ENCODE measurements around the gene PAK1. TPM values are rescaled to one million over a fixed set of nuclear protein-coding genes. Genes with fewer than 3 reads are reported as not detected.

PAK1 gene
- total RNA-seq, 1 donor from 2014 or later, result 83.2 TPM

GRCh38 chr11:77359481-77359880 is 114.4 kb downstream of the PAK1 start:
- no peak for DNase-seq (ENCODE audit: low spot score in 2 of 2, unreplicated experiment in 2 of 2)
- Mint-ChIP-seq H3K27ac (no peak overlapping the region), H3K36me3 (peaks cover 47% of the 10 kb centered on the region), H3K9me3 (peaks cover 27% of the 10 kb centered on the region), H3K4me3 (no peak overlapping the region), H3K4me1 (peaks cover 18% of the 10 kb centered on the region), H3K27me3 (ENCODE audit: low read depth) (no peaks in the 10 kb centered on the region)
- no peak for TF ChIP-seq CTCF (IDR thresholded peaks at IDR 0.05; ENCODE audit: unreplicated experiment)

- Mint-ChIP-seq H3K9me3 (no peaks in the 10 kb centered on the region), H3K27ac (no peak overlapping the region), H3K27me3 (ENCODE audit: low read depth) (no peaks in the 10 kb centered on the region), H3K36me3 (peaks cover 14% of the 10 kb centered on the region), H3K4me1 (peaks cover 11% of the 10 kb centered on the region), H3K4me3 (no peak overlapping the region)
- DNase-seq (ENCODE audit: low spot score in 2 of 2, unreplicated experiment in 2 of 2), result no peak
- no peak for TF ChIP-seq CTCF (IDR thresholded peaks at IDR 0.05; ENCODE audit: unreplicated experiment)
Measured at GRCh38 chr11:77353131-77353530, 120.8 kb downstream of the PAK1 start.

GRCh38 chr11:77351281-77351886 is 122.5 kb downstream of the PAK1 start:
- Mint-ChIP-seq H3K9me3 (no peaks in the 10 kb centered on the region), H3K27ac (peak overlapping the region; percentile 35), H3K36me3 (peaks cover 5% of the 10 kb centered on the region), H3K27me3 (ENCODE audit: low read depth) (no peaks in the 10 kb centered on the region), H3K4me3 (no peak overlapping the region), H3K4me1 (peaks cover 11% of the 10 kb centered on the region)
- DNase-seq (ENCODE audit: low spot score in 2 of 2, unreplicated experiment in 2 of 2), result no peak
- TF ChIP-seq CTCF (IDR thresholded peaks at IDR 0.05; ENCODE audit: unreplicated experiment), result no peak

GRCh38 chr11:77347948-77348347 is 125.9 kb downstream of the PAK1 start:
- Mint-ChIP-seq H3K27ac (no peak overlapping the region), H3K27me3 (ENCODE audit: low read depth) (no peaks in the 10 kb centered on the region), H3K4me1 (peaks cover 11% of the 10 kb centered on the region), H3K9me3 (no peaks in the 10 kb centered on the region), H3K4me3 (no peak overlapping the region), H3K36me3 (peaks cover 21% of the 10 kb centered on the region)
- no peak for TF ChIP-seq CTCF (IDR thresholded peaks at IDR 0.05; ENCODE audit: unreplicated experiment)
- no peak for DNase-seq (ENCODE audit: low spot score in 2 of 2, unreplicated experiment in 2 of 2)

GRCh38 chr11:77346906-77347603 is 126.8 kb downstream of the PAK1 start:
- TF ChIP-seq CTCF (IDR thresholded peaks at IDR 0.05; ENCODE audit: unreplicated experiment), result no peak
- Mint-ChIP-seq H3K9me3 (no peaks in the 10 kb centered on the region), H3K27ac (no peak overlapping the region), H3K27me3 (ENCODE audit: low read depth) (no peaks in the 10 kb centered on the region), H3K4me1 (peaks cover 10% of the 10 kb centered on the region), H3K36me3 (peaks cover 27% of the 10 kb centered on the region), H3K4me3 (no peak overlapping the region)
- DNase-seq (ENCODE audit: low spot score in 2 of 2, unreplicated experiment in 2 of 2), result no peak

Data from mesothelial cell of epicardium (in vitro differentiated cells).